ENCODE measurements around the gene AKAP8. TPM values are rescaled to one million over a fixed set of nuclear protein-coding genes. Genes with fewer than 3 reads are reported as not detected.
"Not testable (repeated sequence)": the region's sequence is repeated elsewhere in the genome, so short reads cannot be mapped to it uniquely, and the experiment has no call there.

Gene AKAP8
- polyA plus RNA-seq, 3 donors: 26.6 to 36.3 (median 35.5) TPM

DNA sequence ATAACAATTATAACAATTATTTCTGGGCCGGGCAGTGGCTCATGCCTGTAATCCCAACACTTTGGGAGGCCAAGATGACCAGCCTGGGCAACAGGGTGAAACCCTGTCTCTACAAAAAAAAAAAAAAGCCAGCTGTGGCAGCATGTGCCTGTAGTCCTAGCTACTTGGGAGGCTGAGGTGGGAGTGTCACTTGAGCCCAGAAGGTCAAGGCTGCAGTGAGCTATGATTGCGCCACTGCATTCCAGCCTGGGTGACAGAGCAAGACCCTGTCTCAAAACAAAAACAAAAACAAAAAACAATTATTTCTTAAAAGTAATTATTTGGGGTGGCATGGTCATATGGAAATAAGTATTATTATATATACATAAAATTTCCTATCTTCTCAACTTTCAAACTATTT lies 31.8 kb upstream of the AKAP8 start:
- not testable (repeated sequence) for DNase-seq

GRCh38 chr19:15404780-15405211 lies 25.2 kb upstream of the AKAP8 start:
- DNase-seq: no peak

- DNase-seq: no peak
These were observed 24.7 kb upstream of the AKAP8 start for GRCh38 chr19:15404097-15404779.

GRCh38 chr19:15403151-15403531 lies 23.6 kb upstream of the AKAP8 start:
- no peak for DNase-seq

- DNase-seq: no peak
These were observed 23.0 kb upstream of the AKAP8 start for GRCh38 chr19:15402411-15403150.

- DNase-seq: no peak
These were observed 21.8 kb upstream of the AKAP8 start for GRCh38 chr19:15401397-15401710.

GRCh38 chr19:15400521-15401396 lies 21.2 kb upstream of the AKAP8 start:
- DNase-seq: no peak

GRCh38 chr19:15399635-15400034 lies 20.0 kb upstream of the AKAP8 start:
- DNase-seq: no peak

GRCh38 chr19:15399234-15399515 lies 19.6 kb upstream of the AKAP8 start:
- no peak for DNase-seq

GRCh38 chr19:15398501-15399233 lies 19.1 kb upstream of the AKAP8 start:
- no peak for DNase-seq

DNA sequence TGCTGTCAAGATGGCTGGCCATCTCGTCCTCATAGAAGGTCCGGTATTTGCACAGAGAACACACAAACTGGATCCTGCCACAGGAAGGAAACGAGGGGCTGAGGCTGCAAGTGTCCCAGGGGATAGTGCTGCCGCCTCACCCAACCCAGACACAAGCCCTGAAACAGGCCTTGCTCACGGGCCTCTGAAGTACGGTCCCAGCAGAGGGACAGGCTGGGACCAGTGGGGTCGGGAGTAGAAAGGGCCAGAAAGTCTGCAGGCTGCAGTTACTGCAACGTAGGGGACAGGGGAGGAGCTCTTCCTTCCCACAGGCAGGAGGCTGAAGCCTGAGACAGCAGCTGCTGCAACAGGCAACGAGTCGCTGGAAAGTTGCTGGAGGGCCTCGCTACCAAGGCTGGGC lies 18.2 kb upstream of the AKAP8 start:
- no peak for DNase-seq

DNA sequence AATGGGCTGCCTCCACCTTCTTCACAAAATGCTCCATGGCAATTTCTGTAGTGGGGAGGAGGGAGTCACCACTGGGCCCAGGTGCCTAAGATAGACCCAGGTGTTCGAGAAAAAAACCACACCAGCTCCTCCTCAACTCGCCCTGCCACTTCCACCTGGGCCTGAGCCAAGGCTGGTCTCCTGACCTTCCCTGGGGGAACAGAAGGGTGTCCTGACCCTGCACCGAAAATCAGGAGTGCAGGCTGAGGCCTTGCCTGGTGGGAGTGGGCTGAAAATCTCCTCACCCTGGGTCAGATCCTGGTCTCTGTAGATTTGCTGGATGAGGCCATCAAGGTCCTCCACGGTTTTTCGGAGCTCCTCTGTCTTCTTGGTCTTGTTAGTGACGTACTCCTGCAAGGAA lies 17.6 kb upstream of the AKAP8 start:
- no peak for DNase-seq

DNA sequence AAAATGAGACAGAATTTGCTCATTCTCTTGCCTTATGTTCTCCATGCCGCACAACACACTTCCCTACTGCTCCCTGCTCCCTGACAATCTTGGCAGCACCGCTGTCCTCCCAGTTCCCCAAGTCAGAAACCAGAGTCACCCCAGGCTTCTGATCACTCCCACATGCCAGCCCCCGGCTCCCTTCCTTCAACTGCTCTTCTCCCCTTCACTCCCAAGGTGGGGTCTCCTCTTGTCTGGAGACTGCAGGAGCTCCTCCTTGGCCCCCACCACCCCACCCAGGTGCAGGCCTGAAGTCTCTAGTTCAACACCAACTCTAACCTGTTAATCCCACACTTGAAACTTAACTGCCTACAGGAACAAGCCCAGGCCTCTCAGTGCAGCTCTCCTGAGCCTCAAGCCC lies 16.8 kb upstream of the AKAP8 start:
- DNase-seq: no peak

GRCh38 chr19:15395251-15395650 lies 15.7 kb upstream of the AKAP8 start:
- not testable (repeated sequence) for DNase-seq

DNA sequence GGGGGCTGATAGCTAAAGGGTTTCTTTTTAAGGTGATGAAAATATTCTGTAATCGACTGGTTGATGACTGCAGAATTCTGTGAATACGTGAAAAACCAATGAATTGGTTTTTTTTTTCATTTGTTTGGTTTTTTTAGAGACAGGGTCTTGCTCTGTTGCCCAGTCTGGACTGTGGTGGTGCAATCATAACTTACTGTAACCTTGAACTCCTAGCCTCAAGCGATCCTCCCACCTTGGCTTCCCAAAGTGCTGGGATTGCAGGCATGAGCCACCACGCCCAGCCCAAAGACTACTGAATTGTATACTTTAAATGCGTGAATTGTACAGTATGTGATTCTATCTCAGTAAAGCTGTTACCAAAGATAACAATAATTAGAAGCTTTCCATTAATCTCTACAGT lies 14.8 kb upstream of the AKAP8 start:
- DNase-seq: no peak

- no peak for DNase-seq
These were observed 14.4 kb upstream of the AKAP8 start for GRCh38 chr19:15393963-15394362.

DNA sequence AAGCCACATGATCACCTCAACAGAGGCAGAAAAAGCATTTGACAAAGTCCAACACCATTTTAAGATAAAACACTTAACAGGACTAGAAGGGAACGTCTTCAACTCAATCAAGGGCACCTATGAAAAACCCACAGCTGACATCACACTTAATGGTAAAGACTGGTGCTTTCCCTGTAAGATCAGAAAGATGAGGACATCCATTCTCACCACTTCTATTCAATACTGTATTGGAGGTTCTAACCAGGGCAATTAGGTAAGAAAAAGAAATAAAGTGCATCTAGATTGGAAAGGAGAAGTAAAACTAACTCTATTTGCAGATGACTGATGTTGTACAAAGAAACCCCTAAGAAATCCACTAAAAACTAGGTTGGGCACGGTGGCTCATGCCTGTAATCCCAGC lies 11.2 kb upstream of the AKAP8 start:
- no peak for DNase-seq

DNA sequence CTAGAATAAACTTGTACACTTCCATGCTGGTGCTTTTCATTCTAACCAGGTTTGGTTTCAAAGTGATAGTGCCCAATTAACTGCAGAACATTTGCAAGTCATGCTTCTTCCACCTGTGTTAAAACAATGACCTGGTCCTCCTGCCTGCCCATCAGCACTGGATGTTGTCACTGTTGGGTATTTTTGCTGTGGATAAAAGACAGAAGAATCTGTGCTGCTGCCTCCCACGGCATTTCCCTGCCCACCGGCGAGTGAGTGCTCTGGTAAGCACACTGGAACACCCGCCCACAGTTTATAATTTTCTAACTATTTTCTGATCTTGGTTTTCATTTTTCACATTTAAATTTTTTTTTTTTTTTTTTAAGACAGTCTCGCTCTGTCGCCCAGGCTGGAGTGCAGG lies 2.3 kb upstream of the AKAP8 start:
- no peak for DNase-seq

- no peak for DNase-seq
These were observed 1.8 kb upstream of the AKAP8 start for GRCh38 chr19:15381429-15381828.

DNA sequence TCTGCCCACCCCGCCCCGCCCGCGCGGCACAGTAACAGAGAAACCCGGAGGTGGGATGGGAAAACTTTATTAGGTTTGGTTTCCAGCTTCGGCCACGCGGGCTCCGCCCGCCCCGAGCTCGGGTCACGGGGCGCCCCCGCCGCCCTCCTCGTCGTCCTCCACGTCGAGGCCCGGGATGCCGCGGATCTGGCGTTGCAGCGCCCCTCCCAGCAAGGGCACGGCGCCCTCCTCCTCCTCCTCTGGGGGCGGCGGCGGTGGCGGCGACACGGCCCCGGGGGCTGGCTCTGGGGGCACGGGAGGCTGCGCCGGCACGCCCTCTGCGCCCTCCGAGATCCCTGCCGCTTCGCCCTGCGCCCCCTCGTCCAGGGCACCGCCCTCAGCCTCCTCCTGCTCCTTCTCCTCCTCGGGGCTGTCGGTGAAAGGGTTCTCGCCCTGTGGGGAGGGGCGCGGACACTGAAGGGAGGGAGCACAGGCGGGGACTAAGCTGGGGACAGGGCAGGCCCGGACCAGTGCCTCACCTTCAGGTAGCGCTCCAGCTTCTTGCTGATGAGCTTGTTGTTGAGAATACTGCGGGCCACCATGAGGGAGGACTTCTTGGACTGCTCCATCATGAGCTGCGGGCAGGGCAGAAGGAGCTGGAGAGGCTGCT lies 536 bp upstream of the AKAP8 start:
- DNase-seq: peak; percentile 58

- no peak for DNase-seq
These were observed 979 bp downstream of the AKAP8 start for GRCh38 chr19:15378534-15379082.

All from renal pelvis (tissue), 4 donors.